SIG-M5 treated with dmso at 0.1 percent for 504 hours (cell line): ENCODE results near the gene CACNA2D3.

Experiments
- DNase-seq: peaks from one replicate; lab custom pipeline; 2025; ENCODE audit not compliant: unreplicated experiment; lab: John Stamatoyannopoulos, UW

The CACNA2D3 gene

GRCh38 chr3:54780336-54780735 lies 658.0 kb downstream of the CACNA2D3 start:
- DNase-seq, result no peak

- no peak for DNase-seq
Measured at GRCh38 chr3:54781728-54782127, 659.4 kb downstream of the CACNA2D3 start.

- no peak for DNase-seq
Measured at GRCh38 chr3:54783611-54784010, 661.3 kb downstream of the CACNA2D3 start.

- no peak for DNase-seq
Measured at GRCh38 chr3:54784021-54784420, 661.7 kb downstream of the CACNA2D3 start.

GRCh38 chr3:54785976-54786375 lies 663.6 kb downstream of the CACNA2D3 start:
- no peak for DNase-seq

GRCh38 chr3:54790051-54790450 lies 667.7 kb downstream of the CACNA2D3 start:
- no peak for DNase-seq

GRCh38 chr3:54791501-54792156 lies 669.3 kb downstream of the CACNA2D3 start:
- DNase-seq, result no peak

- DNase-seq, result no peak
Measured at GRCh38 chr3:54792584-54792983, 670.2 kb downstream of the CACNA2D3 start.

- DNase-seq, result no peak
Measured at GRCh38 chr3:54793171-54793570, 670.8 kb downstream of the CACNA2D3 start.

GRCh38 chr3:54797111-54797510 lies 674.8 kb downstream of the CACNA2D3 start:
- DNase-seq, result no peak

GRCh38 chr3:54800478-54800877 lies 678.1 kb downstream of the CACNA2D3 start:
- no peak for DNase-seq

GRCh38 chr3:54801977-54802376 lies 679.6 kb downstream of the CACNA2D3 start:
- DNase-seq, result no peak

- no peak for DNase-seq
Measured at GRCh38 chr3:54810401-54810800, 688.0 kb downstream of the CACNA2D3 start.

GRCh38 chr3:54814224-54814623 lies 691.9 kb downstream of the CACNA2D3 start:
- DNase-seq, result no peak

GRCh38 chr3:54817628-54818027 lies 695.3 kb downstream of the CACNA2D3 start:
- no peak for DNase-seq

- DNase-seq, result no peak
Measured at GRCh38 chr3:54818486-54818885, 696.1 kb downstream of the CACNA2D3 start.

- no peak for DNase-seq
Measured at GRCh38 chr3:54818942-54819341, 696.6 kb downstream of the CACNA2D3 start.

GRCh38 chr3:54819946-54820345 lies 697.6 kb downstream of the CACNA2D3 start:
- no peak for DNase-seq

GRCh38 chr3:54822206-54822605 lies 699.9 kb downstream of the CACNA2D3 start:
- no peak for DNase-seq

GRCh38 chr3:54826251-54826691 lies 703.9 kb downstream of the CACNA2D3 start:
- no peak for DNase-seq

GRCh38 chr3:54827056-54827687 lies 704.8 kb downstream of the CACNA2D3 start:
- DNase-seq, result no peak

- DNase-seq, result no peak
Measured at GRCh38 chr3:54827776-54828175, 705.4 kb downstream of the CACNA2D3 start.

- peak; percentile 12 for DNase-seq
Measured at GRCh38 chr3:54830658-54831057, 708.3 kb downstream of the CACNA2D3 start.
